ENCODE measurements around the gene PLEKHA7.

DNA sequence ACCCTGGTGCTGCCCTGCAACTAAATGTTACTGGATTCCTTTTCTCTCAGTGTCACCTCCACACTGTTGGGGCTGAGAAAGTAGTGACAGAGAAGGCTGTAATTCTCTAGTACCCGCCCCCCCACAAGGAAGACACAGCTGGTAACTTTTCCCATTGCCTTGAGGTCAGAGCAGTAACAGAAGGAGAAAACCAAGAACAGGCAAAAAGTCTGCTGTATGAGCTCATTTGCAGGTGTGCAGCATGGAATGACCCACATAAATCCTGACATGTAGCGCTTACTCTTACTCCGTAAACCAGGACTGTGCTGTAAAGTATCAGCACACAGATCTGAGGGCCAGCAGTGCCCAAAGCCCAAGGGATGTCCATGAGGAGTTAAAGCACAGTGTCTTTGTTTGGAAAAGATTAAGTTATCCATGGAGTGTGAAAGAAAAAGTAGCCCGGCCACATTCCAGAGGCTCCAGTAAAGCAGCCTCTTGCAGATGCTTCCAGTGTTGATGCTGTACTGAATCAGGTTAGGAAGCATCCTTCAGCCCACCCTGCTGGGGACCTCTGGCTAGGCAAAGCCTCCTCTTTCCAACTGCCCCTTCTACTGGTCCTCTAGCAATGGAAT is 120.7 kb downstream of the PLEKHA7 start:
- TF ChIP-seq CTCF (CRISPR knock-in tag; IDR thresholded peaks at IDR 0.05) = no peak
- TF ChIP-seq ATF6 (CRISPR knock-in tag; conservative IDR thresholded peaks at IDR 0.05) = no peak
- no peak for TF ChIP-seq ESRRA (CRISPR knock-in tag; IDR thresholded peaks at IDR 0.05; ENCODE audit: low read depth)
- TF ChIP-seq FOXK2 (IDR thresholded peaks at IDR 0.05) = no peak
- no peak for TF ChIP-seq ZNF256 (CRISPR knock-in tag; conservative IDR thresholded peaks at IDR 0.05)
- no peak for TF ChIP-seq ZNF253 (CRISPR knock-in tag; IDR thresholded peaks at IDR 0.05; ENCODE audit: borderline replicate concordance)
- no peak for TF ChIP-seq MED8 (CRISPR knock-in tag; IDR thresholded peaks at IDR 0.05; ENCODE audit: insufficient replicate concordance)
- no peak for TF ChIP-seq SP1 (IDR thresholded peaks at IDR 0.05)
- no peak for TF ChIP-seq SP1 (CRISPR knock-in tag; IDR thresholded peaks at IDR 0.05)
- no peak for TF ChIP-seq ATF5 (CRISPR knock-in tag; IDR thresholded peaks at IDR 0.05; ENCODE audit: low read depth)
- TF ChIP-seq MAZ (IDR thresholded peaks at IDR 0.05; ENCODE audit: borderline replicate concordance, low read depth, low read length) = no peak
- no peak for TF ChIP-seq MAZ (CRISPR knock-in tag; IDR thresholded peaks at IDR 0.05; ENCODE audit: low read depth)
- TF ChIP-seq POLR2A (IDR thresholded peaks at IDR 0.05; ENCODE audit: insufficient read depth in 1 of 2, low read depth in 2 of 2, low read length in 2 of 2) = no peak
- TF ChIP-seq NR2C2 (CRISPR knock-in tag; IDR thresholded peaks at IDR 0.05; ENCODE audit: borderline replicate concordance) = no peak
